Gastrocnemius medialis (tissue), 4 donors: Measurements from ENCODE around the gene TRMT61A. TPM values are rescaled to one million over a fixed set of nuclear protein-coding genes. Genes with fewer than 3 reads are reported as not detected.

Experiments used
- ATAC-seq, 2 donors: fragments of 150-250 bp; one replicate each; pipeline ENCODE4 v1.9.1; 2016
- DNase-seq, 2 donors: peaks; one replicate each; pipeline ENCODE4 v3.0.0-alpha.2; 2019
- H3K27ac ChIP-seq, 4 donors: fragments of 200-600 bp; sonication (generic); 1 replicate in 1 of 4; 2 replicates in 3 of 4; pipeline ENCODE4 v1.5.1; 2016 to 2018; ENCODE audit warnings: mild to moderate bottlenecking in 2 of 4, moderate library complexity in 1 of 4
- H3K27me3 ChIP-seq, 3 donors: fragments of 200-600 bp; sonication (generic) in 2 of 3; 1 replicate in 1 of 3; 2 replicates in 2 of 3; pipeline versions ENCODE4 v1.5.1 to v1.6.0; 2016 to 2019; ENCODE audit warnings: mild to moderate bottlenecking in 1 of 3, moderate library complexity in 1 of 3
- H3K36me3 ChIP-seq, 2 donors: fragments of 200-600 bp; sonication (generic) in 1 of 2; one replicate each; pipeline ENCODE4 v1.5.1; 2017 to 2018
- H3K4me1 ChIP-seq, 2 donors: fragments of 200-600 bp; sonication (generic) in 1 of 2; one replicate each; pipeline ENCODE4 v1.5.1; 2016 to 2017; ENCODE audit warnings: mild to moderate bottlenecking in 2 of 2
- H3K4me3 ChIP-seq, 4 donors: fragments of 200-600 bp; sonication (generic) in 3 of 4; 1 replicate in 1 of 4; 2 replicates in 3 of 4; pipeline ENCODE4 v1.5.1; 2016 to 2019; ENCODE audit warnings: mild to moderate bottlenecking in 2 of 4
- H3K9me3 ChIP-seq, 3 donors: fragments of 200-600 bp; sonication (generic) in 2 of 3; 1 replicate in 1 of 3; 2 replicates in 2 of 3; pipeline ENCODE4 v1.5.1; 2016 to 2019
- CTCF ChIP-seq, 5 experiments: fragments of 450-650 bp in 3 of 5; fragments of 200-600 bp in 2 of 5; sonication (generic) in 2 of 5; IDR thresholded peaks in 4 of 5; conservative IDR thresholded peaks in 1 of 5; 1 replicate in 4 of 5; 2 replicates in 1 of 5; pipeline ENCODE4 v1.5.1; 2016 to 2019; ENCODE audit warnings: antibody characterized with exemption in 5 of 5, mild to moderate bottlenecking in 3 of 5, moderate library complexity in 3 of 5
- POLR2A ChIP-seq, 2 donors: fragments of 450-650 bp; IDR thresholded peaks; one replicate each; pipeline ENCODE4 v1.6.1; 2017; ENCODE audit warnings: antibody characterized with exemption in 2 of 2, mild to moderate bottlenecking in 2 of 2, moderate library complexity in 2 of 2
- in situ Hi-C, 4 donors: fragments of 200-750 bp; cut with MboI; loops; one replicate each; pipeline versions ENCODE4 v1.15.0 to v1.8.0; 2017; ENCODE audit warnings: low sequenced_read_pairs in 4 of 4
- intact Hi-C: fragments of 100-400 bp; cut with DNase I; formaldehyde crosslinking; loops from one replicate; pipeline ENCODE4 v1.15.1; 2023; ENCODE audit warnings: low total_unique reads
- total RNA-seq, 4 donors: library from RNA; depleted of rRNA; stranded (reverse); fragments of >200 nt; gene quantifications; one replicate each; pipeline versions ENCODE4 v1.1.0 to v1.2.3, GENCODE V29; 2016

Gene TRMT61A
- total RNA-seq, 4 donors from 2014 or later = 8.3 to 11.0 (median 9.6) TPM

GRCh38 chr14:103552011-103552845 lies 23.2 kb downstream of the TRMT61A start:
- DNase-seq = peak; percentile 55 to 83
- TF ChIP-seq CTCF (IDR thresholded peaks at IDR 0.05 in 4 of 5, conservative IDR thresholded peaks at IDR 0.05 in 1 of 5) = no peak
- TF ChIP-seq POLR2A (IDR thresholded peaks at IDR 0.05) = no peak
- in situ Hi-C loops (loop anchor here in 1 of 4 donors (25.0 kb wide), 1 partner anchor 360 kb away; a partner anchor contains a TSS), intact Hi-C loops (loop anchor here (5.0 to 10.0 kb wide), 2 partner anchors 165 to 1173 kb away; partner anchors contain the start of genes ADSS1 and MARK3)
- ATAC-seq = peak; percentile 65 to 72
- H3K36me3 ChIP-seq = no peaks in the 10 kb centered on the region
- H3K4me1 ChIP-seq = peaks cover 46 to 74% of the 10 kb centered on the region in 2 donors
- H3K4me3 ChIP-seq = peak overlapping the region in 1 of 4 donors; percentile 40
- peak overlapping the region; percentile 74 to 97 (median 86) for H3K27ac ChIP-seq
- H3K27me3 ChIP-seq = no peaks in the 10 kb centered on the region
- no peaks in the 10 kb centered on the region for H3K9me3 ChIP-seq

- TF ChIP-seq CTCF (IDR thresholded peaks at IDR 0.05 in 4 of 5, conservative IDR thresholded peaks at IDR 0.05 in 1 of 5) (no peak), POLR2A (IDR thresholded peaks at IDR 0.05) (no peak)
- no peaks in the 10 kb centered on the region for H3K36me3 ChIP-seq
- intact Hi-C loops = loop anchor here (5.0 to 10.0 kb wide), 2 partner anchors 166 to 1172 kb away; partner anchors contain the start of genes ADSS1 and MARK3
- peak overlapping the region; percentile 74 to 97 (median 86) for H3K27ac ChIP-seq
- DNase-seq (no peak), ATAC-seq (no peak)
- in situ Hi-C loops = loop anchor here in 1 of 4 donors (25.0 kb wide), 1 partner anchor 359 kb away; a partner anchor contains a TSS
- no peaks in the 10 kb centered on the region for H3K9me3 ChIP-seq
- peaks cover 52 to 80% of the 10 kb centered on the region in 2 donors for H3K4me1 ChIP-seq
- H3K27me3 ChIP-seq = no peaks in the 10 kb centered on the region
- H3K4me3 ChIP-seq = no peak overlapping the region
Measured at GRCh38 chr14:103552846-103553210, 23.8 kb downstream of the TRMT61A start.

- Histone ChIP-seq H3K36me3 (peaks cover 0 to 22% of the 10 kb centered on the region in 2 donors), H3K4me1 (peaks cover 82 to 89% of the 10 kb centered on the region in 2 donors), H3K27ac (peak overlapping the region; percentile 74 to 97 (median 86)), H3K4me3 (no peak overlapping the region), H3K27me3 (no peaks in the 10 kb centered on the region), H3K9me3 (no peaks in the 10 kb centered on the region)
- peak; percentile 33 to 67 for TF ChIP-seq POLR2A (IDR thresholded peaks at IDR 0.05)
- TF ChIP-seq CTCF (IDR thresholded peaks at IDR 0.05 in 4 of 5, conservative IDR thresholded peaks at IDR 0.05 in 1 of 5) = no peak
- intact Hi-C loops (loop anchor here (10.0 kb wide), 1 partner anchor 1169 kb away; the partner anchor contains the start of gene ADSS1), in situ Hi-C loops (loop anchor here in 1 of 4 donors (25.0 kb wide), 1 partner anchor 357 kb away; a partner anchor contains a TSS)
- DNase-seq (no peak), ATAC-seq (peak in 1 of 2 donors; percentile 37)
Measured at GRCh38 chr14:103555559-103556337, 26.8 kb downstream of the TRMT61A start.

GRCh38 chr14:103556946-103557758 lies 28.2 kb downstream of the TRMT61A start:
- no peaks in the 10 kb centered on the region for H3K9me3 ChIP-seq
- DNase-seq = no peak
- intact Hi-C loops (loop anchor here (10.0 kb wide), 1 partner anchor 1168 kb away; the partner anchor contains the start of gene ADSS1), in situ Hi-C loops (loop anchor here in 1 of 4 donors (25.0 kb wide), 1 partner anchor 355 kb away; a partner anchor contains a TSS)
- H3K4me3 ChIP-seq = no peak overlapping the region
- no peaks in the 10 kb centered on the region for H3K27me3 ChIP-seq
- peaks cover 79 to 86% of the 10 kb centered on the region in 2 donors for H3K4me1 ChIP-seq
- no peak for ATAC-seq
- peaks cover 0 to 22% of the 10 kb centered on the region in 2 donors for H3K36me3 ChIP-seq
- peak overlapping the region; percentile 65 to 97 (median 80) for H3K27ac ChIP-seq
- no peak for TF ChIP-seq CTCF (IDR thresholded peaks at IDR 0.05 in 4 of 5, conservative IDR thresholded peaks at IDR 0.05 in 1 of 5)
- TF ChIP-seq POLR2A (IDR thresholded peaks at IDR 0.05) = no peak
